ENCODE measurements around the gene CELF4. TPM values are rescaled to one million over a fixed set of nuclear protein-coding genes. Genes with fewer than 3 reads are reported as not detected.

Gene CELF4
- total RNA-seq, 1 donor from 2014 or later: not detected

DNA sequence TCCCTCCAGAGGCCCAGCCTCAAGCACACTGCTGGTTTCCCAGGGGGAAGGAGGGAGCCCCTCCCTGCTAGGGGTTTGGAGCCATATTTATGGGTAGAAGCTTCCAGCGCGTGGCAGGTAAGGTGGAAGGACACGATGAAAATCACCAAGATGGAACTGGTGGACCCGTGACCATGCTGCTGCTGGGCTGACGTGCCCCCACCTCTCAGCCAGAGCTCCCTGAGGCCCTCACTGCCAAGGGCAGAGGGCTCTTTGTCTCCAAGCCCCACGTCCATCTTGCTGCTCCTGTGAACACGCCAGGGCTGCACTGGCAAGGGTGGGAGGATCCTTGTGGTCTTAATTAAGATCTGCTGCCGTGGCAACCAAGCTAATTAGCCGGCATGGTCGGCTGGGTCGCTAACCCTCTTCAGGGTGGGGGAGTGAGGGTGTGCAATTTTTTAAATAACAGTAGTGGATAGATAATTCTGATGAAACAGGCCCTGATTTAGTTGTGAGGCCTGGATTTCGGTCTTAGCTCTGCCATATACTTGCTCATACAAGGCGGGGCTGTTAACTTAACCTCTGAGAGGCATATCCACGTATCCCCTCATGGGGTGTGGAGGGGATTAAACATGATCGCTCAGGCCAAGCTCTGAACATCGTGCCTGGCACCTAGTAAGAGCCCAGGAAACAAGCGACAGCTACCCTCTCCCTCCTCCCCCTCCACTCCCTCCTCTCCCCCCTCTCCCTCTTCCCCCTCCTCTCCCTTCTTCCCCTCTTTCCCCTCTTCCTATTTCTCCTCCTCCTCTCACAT lies 232.8 kb downstream of the CELF4 start:
- ATAC-seq: no peak
- no peak for DNase-seq (ENCODE audit: low spot score)

DNA sequence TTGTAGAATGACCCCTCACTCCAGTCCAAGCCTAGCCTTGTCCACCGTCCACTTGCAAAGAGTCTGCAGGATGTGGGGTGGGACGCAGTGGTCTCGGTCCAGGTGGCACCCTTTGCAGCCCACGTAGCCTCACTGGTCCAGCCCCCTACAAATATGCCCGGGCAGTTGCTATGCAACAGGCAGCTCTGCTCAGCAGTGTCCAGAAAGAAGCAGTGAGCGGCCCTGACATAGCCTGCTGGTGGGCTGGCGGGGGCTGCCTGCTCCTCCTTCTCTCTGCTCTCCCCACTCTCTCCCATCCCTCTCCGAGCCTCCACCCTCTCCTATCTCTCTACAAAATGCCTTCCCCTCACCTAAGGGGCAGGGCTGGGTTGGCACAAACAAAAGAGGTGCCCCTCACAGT lies 233.4 kb downstream of the CELF4 start:
- no peak for ATAC-seq

DNA sequence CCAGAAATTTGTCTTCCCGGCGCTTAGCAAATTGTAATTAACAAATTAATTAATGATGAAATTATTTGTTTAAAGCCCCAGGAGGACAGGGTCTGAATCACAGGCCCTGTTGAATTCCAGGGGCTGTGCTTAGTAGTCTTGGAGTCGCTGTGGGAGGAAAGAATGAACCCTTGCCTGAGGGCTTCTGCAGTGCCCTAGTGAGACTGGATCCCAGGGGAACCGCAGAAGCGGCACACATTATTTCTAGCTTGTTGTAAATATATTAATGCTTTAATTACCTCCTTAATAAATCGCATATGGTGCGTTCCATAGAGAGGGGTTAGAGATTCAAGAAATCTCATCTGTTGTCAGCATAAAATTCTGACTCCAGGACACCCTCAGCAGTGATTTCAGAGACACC lies 235.4 kb downstream of the CELF4 start:
- no peak for DNase-seq (ENCODE audit: low spot score)
- no peak for ATAC-seq

More for the DNA sequence above, 233.4 kb downstream of the CELF4 start:
- DNase-seq (ENCODE audit: low spot score): no peak

DNA sequence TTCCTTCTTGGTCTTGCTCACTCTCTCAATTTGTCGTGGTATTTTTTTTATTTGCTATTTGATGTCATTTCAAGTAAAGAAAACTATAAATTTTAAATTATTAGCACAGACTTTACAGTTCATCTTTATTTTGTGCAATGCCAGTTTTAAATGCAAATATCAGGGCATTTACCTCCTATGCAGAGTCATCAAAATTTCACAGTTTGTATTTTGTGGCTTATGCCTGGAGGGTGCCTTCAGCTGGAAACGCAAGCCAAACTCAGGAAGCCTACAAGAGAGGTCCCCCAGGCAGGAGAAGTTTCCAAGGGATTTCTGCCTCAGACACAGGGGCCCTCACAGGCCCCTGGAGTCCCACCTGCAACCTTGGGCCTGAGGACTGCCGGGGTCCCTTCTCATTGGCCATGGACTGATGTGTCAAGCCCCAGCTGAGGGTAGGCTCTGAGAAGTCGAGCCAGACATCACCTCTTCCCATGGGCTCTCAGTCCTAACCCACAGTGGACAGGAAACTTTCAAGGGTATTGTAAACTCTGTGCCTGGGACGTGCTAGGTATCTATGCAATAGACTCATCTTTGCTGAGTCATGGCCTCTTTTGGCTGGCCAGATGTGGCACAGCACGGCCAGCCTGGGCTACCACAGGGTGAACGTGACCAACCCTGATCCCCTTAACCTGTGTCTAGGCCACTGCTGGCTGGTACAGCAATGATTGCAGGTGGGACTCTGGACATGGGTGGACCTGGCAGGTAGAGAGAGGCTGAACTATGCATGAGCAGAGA lies 236.5 kb downstream of the CELF4 start:
- DNase-seq (ENCODE audit: low spot score) (no peak), ATAC-seq (no peak)

DNA sequence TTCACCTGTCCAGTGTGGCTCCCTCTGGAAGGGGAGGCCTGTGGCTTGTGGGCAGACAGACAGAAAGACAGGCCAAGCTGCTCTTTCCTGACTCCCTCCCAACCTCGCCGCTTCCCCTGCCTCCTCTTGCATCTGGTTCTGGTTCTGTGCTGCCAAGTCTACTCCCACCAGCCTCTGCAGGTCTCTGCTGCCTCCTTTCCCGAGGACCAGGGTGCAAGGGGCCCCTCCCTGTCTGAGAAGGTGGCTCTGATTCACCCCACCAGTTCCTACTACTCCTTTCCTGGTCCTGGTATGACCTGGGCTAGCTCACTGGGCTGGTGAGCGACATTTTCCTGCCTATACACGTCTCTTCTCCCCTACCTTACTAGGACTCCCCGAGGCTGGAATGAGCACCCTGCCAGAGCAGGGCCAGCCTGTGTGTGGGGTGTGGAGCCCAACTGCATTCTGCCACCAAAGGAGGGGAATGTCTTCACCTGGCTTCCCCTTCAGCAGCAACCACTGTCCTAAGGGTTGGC lies 238.5 kb downstream of the CELF4 start:
- no peak for DNase-seq (ENCODE audit: low spot score)
- ATAC-seq: no peak

DNA sequence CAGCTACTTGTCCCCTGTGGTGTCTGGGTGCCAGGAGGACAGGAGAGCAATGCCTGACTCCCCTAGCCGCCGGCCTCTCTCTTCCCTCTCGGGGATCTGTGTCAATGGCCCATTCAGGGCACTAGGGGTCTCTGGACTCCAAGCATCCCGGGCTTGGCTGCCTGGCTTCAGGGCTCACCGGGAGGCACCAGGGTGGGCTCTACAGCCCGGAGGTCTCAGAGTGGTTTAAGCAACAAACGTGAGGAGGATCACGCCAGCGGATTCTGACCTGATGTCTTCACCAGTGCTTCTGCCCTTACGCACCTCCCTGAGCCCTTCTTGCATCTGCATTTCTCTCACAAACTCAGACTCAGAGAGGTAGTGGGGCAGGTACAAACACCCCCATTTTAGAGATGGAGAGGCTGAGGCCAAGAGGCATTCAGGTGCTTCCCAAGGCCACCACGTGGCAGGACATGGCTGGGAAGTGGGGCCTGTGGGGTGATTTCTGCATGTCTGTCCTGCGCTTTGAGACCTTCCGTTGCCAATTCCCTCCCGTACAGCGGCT lies 243.0 kb downstream of the CELF4 start:
- DNase-seq (ENCODE audit: low spot score) (no peak), ATAC-seq (peak; percentile 85)

DNA sequence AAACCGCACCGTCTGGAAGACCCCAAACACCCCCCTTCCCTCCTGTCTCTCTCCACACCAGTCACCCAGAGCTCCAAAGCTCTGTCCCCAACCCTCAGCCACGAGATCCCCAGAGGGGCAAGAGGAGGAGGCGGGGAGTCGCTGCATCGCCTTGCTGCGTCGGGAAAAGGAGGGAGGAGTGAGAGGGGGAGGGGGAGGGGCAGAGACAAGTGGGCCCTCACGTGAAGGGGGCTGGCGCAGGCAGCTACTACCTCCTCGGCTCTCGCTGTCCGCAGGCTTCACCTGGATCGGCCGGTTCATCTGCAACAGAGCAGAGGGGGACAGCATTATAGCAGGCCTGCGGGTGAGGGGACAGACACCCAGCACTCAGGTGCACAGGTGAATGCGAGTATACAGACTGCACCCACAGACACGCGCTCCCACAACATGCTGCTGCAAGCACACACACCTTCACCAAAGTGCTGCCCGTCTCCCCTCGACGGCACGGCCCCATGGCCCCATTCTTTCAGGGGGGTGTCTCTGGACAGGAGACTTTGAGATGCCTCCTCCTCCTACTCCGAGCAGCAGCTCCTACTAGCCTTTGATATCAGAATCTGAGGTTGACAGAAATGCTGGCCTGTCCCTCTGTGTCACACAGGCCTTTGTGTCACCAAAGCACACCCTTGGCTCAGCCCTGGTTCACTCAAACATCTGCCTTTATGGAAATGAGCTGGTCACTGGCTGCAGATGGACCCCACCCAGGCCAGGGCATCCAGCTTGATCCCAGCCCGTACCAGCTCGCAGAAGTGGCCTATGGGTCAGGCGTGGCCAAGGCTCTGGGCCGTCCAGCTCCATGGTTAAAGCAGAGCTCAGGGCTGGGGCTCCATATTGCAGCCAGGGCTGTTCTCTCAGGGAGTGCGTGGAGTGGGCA lies 243.8 kb downstream of the CELF4 start:
- peak; percentile 8 for ATAC-seq
- no peak for DNase-seq (ENCODE audit: low spot score)

DNA sequence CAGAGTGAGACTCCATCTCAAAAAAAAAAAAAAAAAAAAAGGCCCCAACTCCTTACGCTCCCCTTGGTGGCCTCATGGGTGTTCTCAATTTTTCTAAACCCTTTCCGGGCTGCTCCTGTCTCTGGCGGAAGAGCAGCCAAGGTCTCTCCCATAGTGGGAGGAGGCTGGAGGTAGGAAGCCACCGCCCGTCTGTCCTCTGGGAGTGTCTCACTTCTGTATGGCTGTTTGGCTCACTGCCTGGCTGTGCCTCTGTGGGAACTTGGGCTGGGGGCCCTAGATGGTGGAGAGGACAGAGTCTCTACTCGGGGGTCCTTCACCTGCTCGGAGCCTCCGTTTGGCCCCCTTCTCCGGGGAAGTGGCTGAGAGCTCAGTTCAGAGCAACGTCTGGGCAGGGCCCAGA lies 245.3 kb downstream of the CELF4 start:
- ATAC-seq (no peak), DNase-seq (ENCODE audit: low spot score) (no peak)

DNA sequence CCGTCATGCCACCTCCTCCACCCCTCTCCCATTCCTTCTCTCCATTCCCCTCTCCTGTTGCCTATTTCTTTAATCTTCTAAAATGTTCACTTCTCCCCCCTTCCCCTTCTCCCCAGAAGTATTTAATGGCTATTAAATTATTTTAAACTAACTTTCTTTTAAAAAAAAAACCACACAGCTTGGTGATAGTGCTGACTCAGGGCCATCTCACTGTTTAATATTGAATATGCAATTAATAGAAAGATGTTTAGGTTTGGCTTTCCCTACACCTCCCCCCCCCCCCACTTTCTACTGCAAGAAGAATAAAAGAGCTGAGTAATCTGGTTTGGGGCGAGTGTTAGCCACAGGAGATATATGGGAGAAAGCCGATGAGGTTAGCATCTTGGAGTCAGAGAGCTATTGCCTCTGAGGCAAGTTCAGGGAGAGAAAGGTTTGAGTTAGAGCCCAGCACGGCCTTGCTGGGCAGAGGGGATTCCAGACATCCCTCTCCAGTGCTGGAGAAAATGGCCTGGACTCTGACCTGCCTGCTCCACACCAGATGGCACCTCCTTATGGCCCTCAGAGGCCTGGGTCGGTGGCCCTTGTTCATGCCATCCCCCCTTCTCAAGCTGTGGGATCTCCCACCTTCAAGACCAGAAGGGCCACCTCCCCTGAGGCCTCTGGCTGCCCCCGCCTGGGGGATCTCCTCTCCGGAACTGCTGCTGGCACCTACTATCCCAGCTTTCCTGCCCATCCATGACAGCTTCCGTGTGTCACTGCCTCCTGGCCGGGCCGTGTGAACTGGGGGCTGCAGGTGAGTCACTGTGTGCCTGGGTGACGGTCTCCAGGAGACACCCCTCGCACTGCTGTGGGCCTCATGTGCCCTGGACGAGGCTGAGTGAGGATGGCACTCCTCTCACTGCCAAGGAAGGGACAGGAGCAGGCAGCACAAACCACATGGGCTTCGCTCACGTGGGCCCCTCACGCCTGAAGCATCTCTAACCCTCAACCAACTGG lies 246.9 kb downstream of the CELF4 start:
- DNase-seq (ENCODE audit: low spot score) (no peak), ATAC-seq (no peak)

DNA sequence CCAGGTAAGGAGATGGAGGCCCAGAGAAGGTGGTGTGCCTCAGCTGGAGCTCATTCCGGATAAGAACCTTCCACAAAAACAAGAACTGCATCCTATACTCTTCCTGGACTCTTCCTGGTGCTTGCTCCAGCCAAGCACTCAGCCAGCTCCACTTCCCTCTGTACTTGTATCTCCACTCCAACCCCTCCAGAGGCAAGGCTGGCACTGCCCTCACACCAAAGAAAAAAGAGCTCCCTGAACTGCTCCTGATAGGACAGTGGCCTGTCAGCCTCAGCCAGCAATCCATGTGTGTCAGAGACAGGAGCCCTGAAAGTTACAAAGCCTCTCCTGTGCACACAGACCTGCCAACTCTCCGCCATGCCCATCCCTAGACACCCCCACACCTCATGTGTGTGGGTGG lies 248.1 kb downstream of the CELF4 start:
- no peak for DNase-seq (ENCODE audit: low spot score)

DNA sequence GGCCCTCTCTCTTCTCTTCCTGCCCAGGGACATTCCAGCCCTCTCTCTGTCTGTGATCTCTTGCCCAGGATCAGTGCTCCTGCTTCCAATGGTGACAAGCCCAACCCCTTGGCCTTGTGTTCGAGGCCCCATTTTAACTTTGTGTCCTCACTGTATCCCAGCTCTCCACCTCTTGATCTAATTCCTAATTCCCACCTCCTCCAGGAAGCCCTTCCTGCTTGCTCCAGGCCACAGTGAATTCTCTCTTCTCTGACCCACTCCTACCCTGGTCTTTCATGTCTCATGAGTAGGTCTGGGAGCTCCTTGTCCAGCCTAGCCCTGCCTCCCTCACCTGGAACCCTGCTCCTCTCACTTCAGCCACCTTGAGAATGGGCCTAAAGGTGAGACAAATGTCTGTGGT lies 249.1 kb downstream of the CELF4 start:
- DNase-seq (ENCODE audit: low spot score) (no peak), ATAC-seq (no peak)

More for the DNA sequence above, 248.1 kb downstream of the CELF4 start:
- no peak for ATAC-seq

DNA sequence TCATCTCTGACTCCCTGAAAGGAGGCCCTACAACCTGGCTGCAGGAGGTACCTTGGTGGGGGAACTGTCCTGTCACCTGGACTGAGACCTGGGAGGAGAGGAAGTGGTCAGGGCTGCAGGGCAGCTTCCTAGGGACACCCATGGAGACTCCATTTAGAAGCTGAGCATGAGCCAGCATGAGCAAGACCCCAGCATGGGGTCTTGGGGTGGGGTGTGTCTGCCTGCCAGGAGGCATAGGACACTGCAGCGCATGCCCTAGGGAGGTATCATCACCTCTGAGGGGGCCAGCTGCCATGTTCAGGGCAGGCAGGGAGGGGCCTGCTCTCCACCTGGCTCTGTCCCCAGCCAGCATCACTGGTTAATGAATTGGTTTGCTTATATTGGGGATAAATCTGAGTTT lies 249.7 kb downstream of the CELF4 start:
- no peak for DNase-seq (ENCODE audit: low spot score)
- ATAC-seq: no peak

DNA sequence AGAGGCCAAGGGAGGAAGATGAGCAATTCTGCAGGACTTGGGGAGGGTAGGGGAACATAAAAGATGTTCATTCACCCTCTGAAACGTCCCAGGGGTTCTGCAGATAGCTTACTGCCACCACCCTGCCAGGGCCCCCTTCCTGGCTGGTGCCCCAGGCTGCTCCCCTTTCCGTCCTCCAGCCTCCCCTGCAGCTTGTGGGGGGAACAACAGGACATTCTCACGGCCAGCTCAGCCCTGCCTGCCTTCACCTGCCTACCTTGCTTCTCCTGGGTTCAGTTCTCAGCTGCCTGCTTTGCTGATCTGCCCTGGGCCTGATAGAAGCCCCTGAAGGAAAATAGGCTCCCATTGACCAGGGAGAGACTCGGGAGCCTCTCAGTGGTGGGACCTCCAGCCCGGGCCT lies 251.1 kb downstream of the CELF4 start:
- no peak for ATAC-seq
- DNase-seq (ENCODE audit: low spot score): no peak

DNA sequence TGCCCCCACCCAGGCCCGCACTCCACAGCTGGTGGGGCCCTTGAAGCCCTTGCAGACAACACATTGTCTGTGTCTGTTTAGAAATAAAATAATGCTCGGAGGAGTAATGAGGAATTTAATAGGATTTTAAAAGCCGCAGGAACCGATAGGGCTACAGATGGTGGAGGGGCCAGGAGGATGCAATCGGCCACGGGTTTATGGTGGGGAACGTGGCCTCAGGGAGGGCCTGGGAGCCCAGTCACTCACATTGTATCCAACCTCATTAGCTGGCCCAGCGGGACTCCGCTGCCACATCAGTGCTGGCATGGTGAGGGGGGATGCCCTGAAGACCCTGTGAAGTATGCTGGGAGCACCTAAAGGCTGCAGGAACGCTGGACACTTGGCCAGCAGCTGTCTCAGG lies 252.0 kb downstream of the CELF4 start:
- ATAC-seq (no peak), DNase-seq (ENCODE audit: low spot score) (no peak)

DNA sequence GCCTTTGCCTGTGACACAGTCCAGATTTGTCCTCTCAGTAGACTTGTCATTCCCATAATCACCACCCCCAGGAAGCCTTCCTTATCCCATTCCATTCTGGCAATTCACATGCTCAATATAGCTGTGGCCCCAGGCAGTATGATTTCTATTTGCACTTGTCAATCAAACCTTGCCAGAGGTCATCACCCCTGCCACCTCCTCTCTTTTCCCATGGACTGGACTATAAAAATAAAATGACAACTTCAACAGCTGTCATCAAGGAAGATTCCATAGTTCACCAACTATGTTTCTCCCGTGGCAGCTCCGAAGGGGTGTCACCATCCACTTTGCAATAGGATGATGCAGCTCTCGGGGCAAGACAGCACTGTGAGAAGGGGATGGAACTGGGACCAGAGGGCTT lies 255.7 kb downstream of the CELF4 start:
- DNase-seq (ENCODE audit: low spot score) (no peak), ATAC-seq (no peak)

DNA sequence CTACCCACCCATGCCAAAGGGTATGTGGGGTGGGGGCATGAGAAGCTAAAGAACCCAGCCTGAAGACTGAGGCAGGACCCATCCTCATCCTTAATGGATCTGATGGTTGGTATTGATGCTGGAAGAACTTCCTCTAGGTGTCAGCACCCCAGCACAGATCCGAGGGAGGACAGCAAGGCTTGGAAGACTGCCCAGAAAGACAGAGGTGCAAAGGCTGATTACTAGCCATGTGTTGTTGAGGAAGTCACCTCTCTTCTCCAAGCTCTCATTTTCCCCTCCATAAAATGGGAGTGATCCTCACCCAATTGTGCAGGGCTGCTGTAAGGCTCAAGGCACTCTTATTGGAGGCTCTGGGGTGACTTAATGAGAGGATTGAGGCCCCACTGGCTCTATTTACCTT lies 256.5 kb downstream of the CELF4 start:
- ATAC-seq (peak; percentile 86), DNase-seq (ENCODE audit: low spot score) (no peak)

DNA sequence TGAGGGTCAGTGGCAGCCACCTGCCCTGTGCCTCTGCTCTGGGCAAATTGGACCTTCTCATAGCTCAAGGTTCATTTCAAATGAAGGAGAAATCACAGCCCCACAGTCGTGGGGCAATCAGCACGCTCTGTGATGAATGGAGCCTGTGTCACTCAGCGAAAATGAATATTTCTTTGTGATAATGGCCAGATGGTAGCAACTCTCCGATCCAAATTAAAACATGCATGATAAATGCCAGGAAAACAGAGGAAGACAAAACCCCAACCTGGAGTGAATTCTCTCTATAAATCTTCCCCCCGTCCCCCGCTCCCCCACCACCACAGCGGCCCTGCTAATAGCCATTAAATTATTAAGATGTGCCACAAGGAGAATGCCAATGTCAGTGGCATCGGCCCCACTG lies 258.4 kb downstream of the CELF4 start:
- DNase-seq (ENCODE audit: low spot score) (no peak), ATAC-seq (no peak)

DNA sequence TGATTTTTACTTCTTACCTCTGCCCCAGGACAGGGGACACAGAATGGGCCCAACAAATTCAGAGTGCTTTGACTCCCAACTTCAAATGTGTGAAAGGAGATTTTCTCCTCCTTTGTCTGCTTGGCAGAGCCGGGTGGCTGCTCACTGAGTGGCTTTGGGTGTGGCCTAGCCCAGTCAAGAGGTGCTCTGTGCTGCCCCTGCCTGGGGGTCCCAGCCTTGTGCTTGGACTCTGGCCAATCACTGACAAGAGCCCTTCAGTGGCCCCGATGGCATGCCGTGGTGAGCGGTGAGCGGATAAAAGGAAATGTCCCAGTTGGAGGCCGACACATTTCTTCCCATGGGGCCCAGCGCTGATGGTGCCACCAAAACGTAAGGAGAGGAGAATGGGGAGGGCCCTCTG lies 259.2 kb downstream of the CELF4 start:
- DNase-seq (ENCODE audit: low spot score) (no peak), ATAC-seq (no peak)

DNA sequence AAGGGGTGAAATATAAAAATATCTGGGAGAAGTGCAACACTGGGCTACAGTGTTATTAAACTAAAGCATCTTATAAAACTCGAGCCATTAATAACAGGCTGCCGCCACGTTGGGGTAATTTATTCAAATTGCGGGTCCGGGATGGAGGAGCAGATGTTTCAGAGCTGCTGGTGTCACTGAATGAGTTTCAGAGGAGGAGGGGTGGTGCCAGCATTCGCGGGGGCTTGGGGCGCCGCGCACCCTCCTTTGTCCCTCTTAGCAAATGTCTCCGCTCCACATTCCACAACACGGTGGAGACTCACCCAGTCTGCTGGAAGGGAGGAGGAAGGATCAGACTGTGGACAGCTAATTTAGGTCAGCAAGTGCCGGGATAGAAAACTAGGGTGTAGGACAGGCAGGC lies 260.5 kb downstream of the CELF4 start:
- no peak for DNase-seq (ENCODE audit: low spot score)
- ATAC-seq: no peak

Measured in left lobe of liver (tissue), 2 donors.